K562 (cell line): ENCODE data around the gene ADM5. TPM values are rescaled to one million over a fixed set of nuclear protein-coding genes. Genes with fewer than 3 reads are reported as not detected.

Experiments used
- ATAC-seq: fragments of 200-7000 bp; cut with Tn5 transposase; 3 replicates; pipeline ENCODE4 v1.9.1; 2020; ENCODE audit warnings: moderate library complexity
- BruUV-seq: library from RNA; stranded (reverse); fragments of 400-500 nt; replicated peaks from 2 replicates; lab custom pipeline; 2021; lab: Mats Ljungman, UMichigan
- CTCF ChIA-PET: fragments of 300-600 bp; formaldehyde crosslinking; extraction: SDS; loops from one replicate; lab custom pipeline; 2021; ENCODE audit warnings: low intra/inter-chr PET ratio; lab: Yijun Ruan, JAX
- POLR2A ChIA-PET: fragments of 300-600, 350-650 bp; sonication (Branson Sonifier 250); formaldehyde crosslinking; extraction: SDS; loops from one replicate; lab custom pipeline; 2021; ENCODE audit warnings: antibody characterized with exemption, inconsistent platforms; lab: Yijun Ruan, JAX
- DNase-seq, 4 experiments: peaks; one replicate each; pipeline versions ENCODE4 v3.0.0 to v3.0.0-alpha.2; 2011 to 2018; ENCODE audit warnings: low spot score in 3 of 4, mixed read lengths in 3 of 4; ENCODE audit errors: extremely low read depth in 1 of 4
- FAIRE-seq: peaks from 2 replicates; lab custom pipeline; 2011; peaks lifted over from hg19 to GRCh38; lab: Jason Lieb, UNC
- H2AFZ ChIP-seq: 2 replicates; pipeline ENCODE4 v1.6.0; 2011; ENCODE audit warnings: low read depth, low read length, control low read depth, inconsistent platforms
- H3K27ac ChIP-seq: fragments of 200-600 bp; 3 replicates; pipeline ENCODE4 v1.8.0; 2011; ENCODE audit warnings: low read depth, mild to moderate bottlenecking, control low read depth, inconsistent platforms, low read length, moderate library complexity, mixed read lengths; ENCODE audit errors: extremely low read depth
- H3K27me3 ChIP-seq, 2 experiments: fragments of 300-600 bp in 1 of 2; 2 replicates in 1 of 2; 3 replicates in 1 of 2; pipeline versions ENCODE4 v1.6.0 to v1.8.0; 2011; ENCODE audit warnings: inconsistent platforms in 2 of 2, low read length in 2 of 2, mild to moderate bottlenecking in 1 of 2, mixed read lengths in 1 of 2, moderate library complexity in 1 of 2; ENCODE audit not compliant: control insufficient read depth in 2 of 2, insufficient read depth in 2 of 2
- H3K36me3 ChIP-seq: fragments of 300-600 bp; 3 replicates; pipeline ENCODE4 v1.8.0; 2011; ENCODE audit warnings: mild to moderate bottlenecking, low read length, inconsistent platforms; ENCODE audit not compliant: control insufficient read depth, insufficient read depth
- H3K4me1 ChIP-seq, 2 experiments: fragments of 200-600 bp in 1 of 2; replicated peaks in 1 of 2; 2 replicates in 1 of 2; 3 replicates in 1 of 2; pipeline versions ENCODE4 v1.5.1 to v1.8.0; 2011; ENCODE audit warnings: inconsistent platforms in 2 of 2, low read length in 2 of 2, mild to moderate bottlenecking in 1 of 2, mixed read lengths in 1 of 2, moderate library complexity in 1 of 2; ENCODE audit not compliant: control insufficient read depth in 2 of 2, insufficient read depth in 2 of 2
- H3K4me2 ChIP-seq: 2 replicates; pipeline ENCODE4 v1.6.1; 2011; ENCODE audit warnings: low read length, control low read depth, inconsistent platforms, mixed read lengths; ENCODE audit not compliant: insufficient read depth
- H3K4me3 ChIP-seq: fragments of 200-600 bp; sonication (generic), shearing (Covaris generic); 2 replicates; pipeline ENCODE4 v1.5.1; 2016; ENCODE audit warnings: control low read depth, inconsistent platforms
- H3K79me2 ChIP-seq: fragments of 200-600 bp; 3 replicates; pipeline ENCODE4 v1.8.0; 2011; ENCODE audit warnings: low read length, inconsistent platforms; ENCODE audit not compliant: control insufficient read depth, insufficient read depth
- H3K9ac ChIP-seq, 2 experiments: 2 replicates each; pipeline versions ENCODE4 v1.6.0 to v1.6.1; 2011; ENCODE audit warnings: low read depth in 2 of 2, low read length in 2 of 2, control low read depth in 1 of 2, inconsistent platforms in 1 of 2, mild to moderate bottlenecking in 1 of 2, mixed read lengths in 1 of 2; ENCODE audit not compliant: insufficient read depth in 1 of 2
- H3K9me1 ChIP-seq: one replicate; pipeline ENCODE4 v1.6.0; 2011; ENCODE audit warnings: inconsistent platforms, mild to moderate bottlenecking, low read length, moderate library complexity; ENCODE audit not compliant: control insufficient read depth, insufficient read depth
- H3K9me3 ChIP-seq: replicated peaks from 2 replicates; pipeline ENCODE4 v1.5.1; 2011; ENCODE audit warnings: low read depth, low read length, inconsistent platforms; ENCODE audit not compliant: control insufficient read depth, insufficient read depth
- H4K20me1 ChIP-seq: replicated peaks from 2 replicates; pipeline ENCODE4 v1.6.1; 2011; ENCODE audit warnings: low read length, inconsistent platforms, mixed read lengths; ENCODE audit not compliant: control insufficient read depth, insufficient read depth
- ELF4 ChIP-seq: fragments of 450-650 bp; formaldehyde crosslinking; IDR thresholded peaks from 2 replicates; pipeline ENCODE4 v1.4.0; 2022; ENCODE audit warnings: missing genetic modification characterization
- FOS ChIP-seq: IDR thresholded peaks from 3 replicates; pipeline ENCODE4 v1.6.1; 2011; ENCODE audit not compliant: insufficient read length; ENCODE audit errors: extremely low read depth
- KAT7 ChIP-seq: sonication (generic); formaldehyde crosslinking; IDR thresholded peaks from 2 replicates; pipeline ENCODE4 v1.8.0; 2022; ENCODE audit warnings: missing genetic modification reagents, mild to moderate bottlenecking, borderline replicate concordance
- PRDM10 ChIP-seq: fragments of 450-650 bp; IDR thresholded peaks from 2 replicates; pipeline ENCODE4 v1.6.1; 2018; ENCODE audit not compliant: partially characterized antibody
- SLC30A9 ChIP-seq: fragments of 250-450 bp; sonication (Bioruptor Pico); IDR thresholded peaks from 2 replicates; pipeline ENCODE4 v1.8.0; 2022; ENCODE audit warnings: mild to moderate bottlenecking, moderate library complexity
- TCF3 ChIP-seq: sonication (generic); formaldehyde crosslinking; IDR thresholded peaks from 2 replicates; pipeline ENCODE4 v1.4.0; 2020; ENCODE audit warnings: mild to moderate bottlenecking, missing genetic modification reagents
- ZFP36 ChIP-seq: fragments of 150-350 bp; IDR thresholded peaks from 2 replicates; pipeline ENCODE4 v1.6.1; 2018; ENCODE audit warnings: low read length, low read depth; ENCODE audit not compliant: partially characterized antibody
- ZNF239 ChIP-seq: fragments of 250-450 bp; sonication (Bioruptor Pico); IDR thresholded peaks from 2 replicates; pipeline ENCODE4 v1.4.0; 2020; ENCODE audit warnings: mild to moderate bottlenecking
- WGBS: fragments of 100-300 bp; shearing (Covaris generic); methylation state at CpG from one replicate; pipeline ENCODE4 v1.1.6; 2016; ENCODE audit warnings: low coverage, mixed read lengths; ENCODE audit not compliant: insufficient coverage; ENCODE audit errors: missing lambda C conversion rate; 5-methylcytosine and 5-hydroxymethylcytosine counted together
- in situ Hi-C: fragments of 300-500 bp; cut with MboI; formaldehyde crosslinking; loops from 4 replicates; pipeline ENCODE4 v1.15.0; 2018; ENCODE audit warnings: inconsistent platforms, mixed read lengths
- intact Hi-C: fragments of 100-400 bp; cut with micrococcal nuclease; formaldehyde crosslinking; loops from 2 replicates; pipeline ENCODE4 v1.14.2; 2022
- polyA plus RNA-seq, 8 experiments: library from polyadenylated mRNA; depleted of rRNA in 4 of 8; stranded (reverse) in 5 of 8; unstranded in 3 of 8; fragments of >200 nt; fragmentation: Nextera tagmentation in 2 of 8; fragmentation: Illumina TruSeq in 1 of 8; extraction: Ambion mirVana in 2 of 8; extraction: Trizol in 1 of 8; gene quantifications; 2 replicates each; pipeline versions ENCODE4 v1.2.1 to v1.2.3, GENCODE V29; 2011 to 2014; ENCODE audit warnings: inconsistent platforms in 1 of 8, missing spikeins in 1 of 8
- total RNA-seq, 7 experiments: library from RNA; depleted of rRNA in 6 of 7; stranded (reverse); fragments of >200 nt in 6 of 7; fragmentation: Illumina TruSeq in 2 of 7; extraction: Trizol in 2 of 7; gene quantifications; 2 replicates each; pipeline versions ENCODE4 v1.2.1 to v1.2.3, GENCODE V29; 2011 to 2021; ENCODE audit warnings: low replicate concordance in 1 of 7

The ADM5 gene
- total and polyA plus RNA-seq, 9 of the 15 experiments (the other 6 are each of a cell fraction or from before 2014, with no cell fraction given) = 0.13 to 8.4 (median 2.0) TPM; not detected in 1

- CTCF ChIA-PET = no interaction called here
- in situ Hi-C loops = no loop called here
- no peak overlapping the region for H3K27ac ChIP-seq
Measured at GRCh38 chr19:49696865-49697264, 7.5 kb downstream of the ADM5 start.

GRCh38 chr19:49699364-49699763, 10.0 kb downstream of the ADM5 start:
- TF ChIP-seq SLC30A9 (CRISPR knock-in tag) (no peak), KAT7 (CRISPR knock-in tag) (no peak), ZNF239 (no peak), ELF4 (no peak), FOS (no peak), PRDM10 (peak; percentile 73)
- no TSS peak for BruUV-seq
- H3K9me1 ChIP-seq = no peaks in the 10 kb centered on the region
- ChIA-PET CTCF (no interaction called here), POLR2A (interaction anchor here (0.6 to 0.7 kb wide), 3 partner anchors 14 to 62 kb away, joined by 3 read pairs; no protein-coding TSS in a partner anchor)
- no peak overlapping the region for H3K4me3 ChIP-seq
- no peak for DNase-seq
- in situ Hi-C loops = no loop called here
- intact Hi-C loops = no loop called here
- H3K4me2 ChIP-seq = no peak overlapping the region
- H3K79me2 ChIP-seq = no peaks in the 10 kb centered on the region
- no peak for FAIRE-seq
- no peak for ATAC-seq
- no peak overlapping the region for H3K27ac ChIP-seq
- no peaks in the 10 kb centered on the region for H3K36me3 ChIP-seq
- no peak overlapping the region for H3K9ac ChIP-seq
- no peaks in the 10 kb centered on the region for H4K20me1 ChIP-seq
- no peaks in the 10 kb centered on the region for H3K9me3 ChIP-seq
- no peak overlapping the region for H2AFZ ChIP-seq
- no peaks in the 10 kb centered on the region for H3K27me3 ChIP-seq
- 69% methylated on average over 4 of the region's 5 CpGs for WGBS
- H3K4me1 ChIP-seq = peaks cover 10 to 13% of the 10 kb centered on the region in 2 experiments; a peak in 4 of 5 replicates

More at GRCh38 chr19:49696865-49697264, 7.5 kb downstream of the ADM5 start:
- FAIRE-seq (no peak), ATAC-seq (no peak), DNase-seq (no peak)
- Histone ChIP-seq H3K27me3 (no peaks in the 10 kb centered on the region), H3K79me2 (no peaks in the 10 kb centered on the region), H2AFZ (no peak overlapping the region), H3K4me1 (peaks cover 10 to 18% of the 10 kb centered on the region in 2 experiments; a peak in 4 of 5 replicates), H3K9me3 (no peaks in the 10 kb centered on the region), H3K4me3 (no peak overlapping the region), H3K4me2 (no peak overlapping the region), H3K9ac (peak overlapping the region in 1 of 2 experiments; percentile 36; a peak in 1 of 4 replicates), H3K9me1 (no peaks in the 10 kb centered on the region), H3K36me3 (no peaks in the 10 kb centered on the region), H4K20me1 (no peaks in the 10 kb centered on the region)
- TF ChIP-seq ZFP36 (peak; percentile 84), TCF3 (CRISPR knock-in tag) (no peak)
- BruUV-seq = no TSS peak
- 54% methylated on average over 7 of the region's 7 CpGs for WGBS
- POLR2A ChIA-PET = interaction anchor here (0.7 to 1.2 kb wide), 4 partner anchors 12 to 67 kb away, joined by 3 to 7 read pairs (median 5); no protein-coding TSS in a partner anchor
- intact Hi-C loops = no loop called here
